PFSK-1 (cell line): Measurements from ENCODE around the gene CD320.

Source experiments
- FOXP2 ChIP-seq: optimal IDR thresholded peaks from 2 replicates; pipeline ENCODE3; 2011; ENCODE audit warnings: borderline replicate concordance, control low read depth, inconsistent platforms; ENCODE audit not compliant: insufficient read depth; ENCODE audit errors: extremely low read length, extremely low read depth
- POLR2AphosphoS5 ChIP-seq: IDR thresholded peaks from 2 replicates; pipeline ENCODE4 v1.6.1; 2012; ENCODE audit warnings: low read depth, mild to moderate bottlenecking, control low read depth, low read length, moderate library complexity
- SIN3A ChIP-seq: IDR thresholded peaks from 2 replicates; pipeline ENCODE4 v1.6.1; 2012; ENCODE audit warnings: mild to moderate bottlenecking, low read length, moderate library complexity, borderline replicate concordance; ENCODE audit not compliant: insufficient read depth
- TAF1 ChIP-seq: IDR thresholded peaks from 2 replicates; pipeline ENCODE4 v1.6.1; 2012; ENCODE audit warnings: low read length, control low read depth, borderline replicate concordance; ENCODE audit not compliant: insufficient read depth
- TF ChIP-seq, protein P1 (sequence below), 2 experiments: IDR thresholded peaks; 2 replicates each; pipeline versions ENCODE4 v1.6.1 to v1.8.0; 2011 to 2012; ENCODE audit warnings: low read depth in 2 of 2, low read length in 2 of 2, control low read depth in 1 of 2, inconsistent platforms in 1 of 2, mild to moderate bottlenecking in 1 of 2, moderate library complexity in 1 of 2; ENCODE audit not compliant: insufficient read depth in 1 of 2

CD320 gene

DNA sequence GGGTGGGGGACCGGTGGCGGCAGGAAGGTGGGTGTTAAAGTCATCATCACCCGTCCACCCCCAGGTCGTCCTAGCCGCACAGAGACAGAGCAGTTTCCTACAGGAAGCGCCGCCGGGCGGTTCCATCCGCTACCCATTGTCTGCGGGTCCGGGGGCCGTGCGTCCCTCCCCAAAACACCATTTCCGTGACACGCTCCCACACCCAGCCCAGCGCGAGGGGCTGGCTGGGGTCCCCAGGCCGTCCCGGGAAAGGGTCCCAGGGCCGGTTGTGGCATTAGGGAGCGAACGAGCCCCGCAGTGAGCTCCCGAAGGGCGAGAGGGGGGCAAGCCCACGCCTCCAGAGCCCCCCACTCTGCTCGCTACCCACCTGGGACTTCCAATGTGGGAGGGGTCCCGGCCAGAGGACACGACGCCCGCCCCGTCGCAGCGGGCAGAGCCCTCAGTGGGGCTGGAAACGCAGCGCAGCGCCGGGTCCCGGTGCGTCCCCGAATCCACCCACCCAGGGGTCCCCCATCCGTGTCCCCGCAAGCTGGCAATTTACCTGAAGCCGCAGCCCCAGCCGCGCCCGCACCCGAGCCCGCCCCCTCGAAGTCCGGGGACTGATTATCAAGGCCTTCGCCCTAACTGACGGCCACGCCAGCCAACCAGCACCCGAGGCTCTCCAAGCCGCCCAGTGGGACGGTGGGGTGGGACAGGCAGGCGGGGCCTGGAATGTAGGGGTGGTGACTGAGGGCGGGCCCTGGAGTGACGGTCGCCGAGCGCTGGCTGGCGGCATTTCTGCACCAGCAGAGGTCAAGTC, 34.7 kb upstream of the CD320 start, which contains the start of gene KANK3:
KANK3 (minus strand) TSS at position 579 of the 799 bp plus-strand sequence. CDS start 5,434 bp downstream, outside the sequence.
- TF ChIP-seq FOXP2 = no peak
- TF ChIP-seq SIN3A = no peak
- no peak for TF ChIP-seq TAF1
- no peak for TF ChIP-seq POLR2AphosphoS5
- TF ChIP-seq, protein P1, sequence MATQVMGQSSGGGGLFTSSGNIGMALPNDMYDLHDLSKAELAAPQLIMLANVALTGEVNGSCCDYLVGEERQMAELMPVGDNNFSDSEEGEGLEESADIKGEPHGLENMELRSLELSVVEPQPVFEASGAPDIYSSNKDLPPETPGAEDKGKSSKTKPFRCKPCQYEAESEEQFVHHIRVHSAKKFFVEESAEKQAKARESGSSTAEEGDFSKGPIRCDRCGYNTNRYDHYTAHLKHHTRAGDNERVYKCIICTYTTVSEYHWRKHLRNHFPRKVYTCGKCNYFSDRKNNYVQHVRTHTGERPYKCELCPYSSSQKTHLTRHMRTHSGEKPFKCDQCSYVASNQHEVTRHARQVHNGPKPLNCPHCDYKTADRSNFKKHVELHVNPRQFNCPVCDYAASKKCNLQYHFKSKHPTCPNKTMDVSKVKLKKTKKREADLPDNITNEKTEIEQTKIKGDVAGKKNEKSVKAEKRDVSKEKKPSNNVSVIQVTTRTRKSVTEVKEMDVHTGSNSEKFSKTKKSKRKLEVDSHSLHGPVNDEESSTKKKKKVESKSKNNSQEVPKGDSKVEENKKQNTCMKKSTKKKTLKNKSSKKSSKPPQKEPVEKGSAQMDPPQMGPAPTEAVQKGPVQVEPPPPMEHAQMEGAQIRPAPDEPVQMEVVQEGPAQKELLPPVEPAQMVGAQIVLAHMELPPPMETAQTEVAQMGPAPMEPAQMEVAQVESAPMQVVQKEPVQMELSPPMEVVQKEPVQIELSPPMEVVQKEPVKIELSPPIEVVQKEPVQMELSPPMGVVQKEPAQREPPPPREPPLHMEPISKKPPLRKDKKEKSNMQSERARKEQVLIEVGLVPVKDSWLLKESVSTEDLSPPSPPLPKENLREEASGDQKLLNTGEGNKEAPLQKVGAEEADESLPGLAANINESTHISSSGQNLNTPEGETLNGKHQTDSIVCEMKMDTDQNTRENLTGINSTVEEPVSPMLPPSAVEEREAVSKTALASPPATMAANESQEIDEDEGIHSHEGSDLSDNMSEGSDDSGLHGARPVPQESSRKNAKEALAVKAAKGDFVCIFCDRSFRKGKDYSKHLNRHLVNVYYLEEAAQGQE (IDR thresholded peaks at IDR 0.05; ENCODE audit: insufficient read depth in 1 of 2, low read depth in 2 of 2, low read length in 2 of 2) = no peak

DNA sequence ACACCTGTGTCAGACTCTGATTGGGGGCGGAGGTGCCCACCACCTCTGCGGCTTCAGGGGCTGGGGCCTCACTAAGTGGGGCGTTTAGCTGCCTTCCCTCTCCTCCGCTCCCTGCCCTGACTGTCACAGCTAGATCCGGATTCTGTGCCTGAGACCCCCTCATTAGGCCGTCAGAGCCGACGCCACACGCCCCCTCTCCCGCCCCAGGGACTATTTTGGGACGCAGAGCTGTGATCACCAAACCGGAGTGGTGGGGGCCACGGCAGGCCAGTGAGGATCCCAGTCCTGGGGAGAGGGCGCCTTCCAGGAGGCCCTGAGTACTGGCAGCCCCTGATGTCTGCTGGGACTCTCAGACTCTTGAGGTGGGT, 34.1 kb upstream of the CD320 start:
- no peak for TF ChIP-seq SIN3A
- TF ChIP-seq POLR2AphosphoS5 = no peak
- no peak for TF ChIP-seq FOXP2
- TF ChIP-seq TAF1 = no peak
- TF ChIP-seq, protein P1 (IDR thresholded peaks at IDR 0.05; ENCODE audit: insufficient read depth in 1 of 2, low read depth in 2 of 2, low read length in 2 of 2) = no peak

DNA sequence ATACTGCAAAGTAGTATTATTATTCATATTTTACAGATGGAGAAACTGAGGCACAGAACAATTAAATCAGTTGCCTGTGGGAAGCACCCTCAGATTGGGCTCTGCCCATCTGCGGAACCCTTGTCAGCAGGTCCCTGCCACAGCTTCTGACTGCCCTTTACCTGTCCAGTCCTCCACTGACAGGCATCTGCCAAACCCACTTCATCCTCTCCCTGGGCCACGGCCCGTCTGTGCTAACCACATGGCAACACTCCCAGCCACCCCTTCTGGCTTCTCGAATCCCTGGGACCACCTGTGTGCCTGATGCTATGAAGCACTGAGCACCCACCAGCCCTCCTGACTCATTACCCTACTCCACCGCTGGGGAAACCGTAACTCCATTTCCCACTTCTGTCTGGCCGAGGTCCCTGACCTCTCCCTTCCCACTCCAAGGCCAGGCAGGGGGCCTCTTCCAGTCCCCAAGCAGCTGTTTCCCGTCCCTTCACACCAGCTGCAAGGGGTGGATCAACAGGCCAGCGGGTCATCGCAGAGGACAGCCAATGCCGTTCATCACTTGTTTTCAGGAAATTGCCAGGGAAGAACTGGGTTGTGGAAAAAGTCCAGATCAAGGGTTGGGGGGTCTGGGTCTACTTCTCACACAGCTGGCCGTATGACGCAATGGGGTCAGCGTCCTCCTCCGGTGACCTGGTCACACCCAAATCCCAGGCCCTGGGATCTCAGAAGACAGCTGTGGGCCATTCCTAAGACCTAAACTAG, 32.4 kb upstream of the CD320 start:
- TF ChIP-seq FOXP2 (no peak), POLR2AphosphoS5 (no peak), SIN3A (no peak), TAF1 (no peak)
- TF ChIP-seq, protein P1 (IDR thresholded peaks at IDR 0.05; ENCODE audit: insufficient read depth in 1 of 2, low read depth in 2 of 2, low read length in 2 of 2) = no peak

DNA sequence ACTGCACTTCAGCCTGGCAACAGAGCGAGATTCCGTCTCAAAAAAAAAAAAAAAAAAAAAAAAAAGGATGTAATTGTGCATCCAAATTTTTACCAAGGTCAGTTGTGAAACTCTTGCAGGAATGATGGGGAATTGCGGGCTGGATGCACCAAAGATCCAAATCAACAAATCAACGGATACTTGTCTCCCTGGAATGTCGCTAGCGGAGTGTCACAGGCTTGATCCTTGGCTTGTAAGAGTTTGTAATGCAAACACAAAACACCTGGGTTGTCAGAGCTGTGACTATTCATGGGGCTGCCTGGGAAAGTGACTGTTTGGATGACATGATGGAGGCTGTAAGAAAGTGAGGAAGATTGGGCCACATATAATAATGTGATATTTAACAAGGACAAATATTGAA, 30.7 kb upstream of the CD320 start:
- no peak for TF ChIP-seq SIN3A

DNA sequence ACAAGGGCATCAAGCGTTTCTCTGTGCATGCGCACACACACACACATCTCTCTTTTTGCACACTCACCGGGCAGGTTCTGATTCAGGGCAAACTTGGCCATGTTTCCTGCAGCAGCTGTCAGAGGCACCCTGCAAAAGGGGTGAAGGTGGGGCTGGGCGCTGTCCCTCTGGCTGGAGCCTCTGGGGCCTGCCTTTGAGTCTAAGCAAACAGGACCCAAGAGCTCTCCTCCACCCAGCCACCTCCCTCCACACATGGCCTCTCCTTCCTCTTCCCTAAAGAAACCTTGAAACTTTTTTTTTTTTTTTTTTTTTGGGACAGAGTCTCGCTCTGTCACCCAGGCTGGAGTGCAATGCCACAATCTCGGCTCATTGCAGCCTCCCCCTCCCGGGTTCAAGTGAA, 29.6 kb upstream of the CD320 start:
- TF ChIP-seq TAF1 = no peak
- no peak for TF ChIP-seq POLR2AphosphoS5
- TF ChIP-seq SIN3A = no peak
- TF ChIP-seq, protein P1 (IDR thresholded peaks at IDR 0.05; ENCODE audit: insufficient read depth in 1 of 2, low read depth in 2 of 2, low read length in 2 of 2) = no peak
- no peak for TF ChIP-seq FOXP2
